IPS-NIHi7 (cell line): ENCODE results near the gene XYLT1.

ENCODE experiments used
- DNase-seq: peaks from one replicate; pipeline ENCODE4 v3.0.0; 2012; ENCODE audit warnings: mixed read lengths; ENCODE audit errors: extremely low spot score

XYLT1 gene

DNA sequence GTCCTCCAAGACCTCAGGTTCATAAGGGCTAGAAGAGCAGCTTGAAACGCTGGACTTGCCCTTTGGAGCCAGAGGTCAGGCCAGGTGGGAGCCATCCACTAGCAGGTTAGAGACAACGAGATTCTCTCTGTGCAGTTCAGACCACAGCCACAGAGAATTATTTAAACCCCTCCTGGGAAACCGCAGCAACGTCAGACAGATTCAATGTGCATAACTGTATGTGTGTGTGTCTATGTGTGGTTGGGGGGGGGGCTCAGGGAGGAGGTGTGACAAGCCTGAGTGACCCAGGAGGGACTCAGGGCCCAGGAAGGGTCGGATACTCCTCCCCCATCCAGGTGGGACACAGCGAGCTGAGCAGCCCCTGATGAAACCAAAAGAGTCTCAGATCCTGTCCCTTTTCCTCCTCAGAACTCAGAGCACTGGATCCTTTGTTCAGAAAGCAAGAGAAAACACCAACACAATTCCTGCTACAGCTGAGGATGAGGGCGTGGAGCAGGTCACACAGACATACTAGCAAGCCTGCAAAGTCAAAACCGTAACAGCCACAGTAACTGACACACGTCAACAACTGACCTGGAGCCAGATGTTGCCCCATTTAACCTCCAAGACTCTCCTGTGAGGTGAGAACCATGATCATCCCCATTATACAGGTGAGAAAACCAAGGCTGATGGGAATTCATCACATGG is 66.8 kb downstream of the XYLT1 start:
- no peak for DNase-seq

DNA sequence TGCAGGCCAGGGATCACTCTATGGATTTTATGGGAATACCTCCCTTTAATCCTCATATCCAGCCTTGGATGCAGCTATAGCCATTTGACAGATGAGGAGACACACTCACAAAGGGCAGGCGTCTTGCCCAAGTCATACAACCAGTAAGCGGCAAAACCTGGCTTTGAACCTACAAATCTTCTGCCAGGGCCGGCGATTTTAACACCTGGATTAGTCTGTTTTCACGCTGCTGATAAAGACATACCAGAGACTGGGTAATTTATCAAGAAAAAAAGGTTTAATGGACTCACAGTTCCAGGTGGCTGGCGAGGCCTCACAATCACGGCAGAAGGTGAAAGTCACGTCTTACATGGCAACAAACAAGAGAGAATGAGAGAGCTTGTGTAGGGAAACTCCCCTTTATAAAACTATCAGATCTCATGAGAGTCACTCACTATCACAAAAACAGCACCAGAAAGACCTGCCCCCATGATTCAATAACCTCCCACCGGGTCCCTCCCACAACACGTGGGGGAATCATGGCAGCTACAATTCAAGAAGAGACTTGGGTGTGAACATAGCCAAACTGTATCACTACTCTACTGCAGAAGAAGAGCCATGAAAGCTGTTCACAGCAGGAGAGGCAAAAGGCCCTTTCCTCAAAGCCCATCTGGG is 67.5 kb downstream of the XYLT1 start:
- DNase-seq = no peak

DNA sequence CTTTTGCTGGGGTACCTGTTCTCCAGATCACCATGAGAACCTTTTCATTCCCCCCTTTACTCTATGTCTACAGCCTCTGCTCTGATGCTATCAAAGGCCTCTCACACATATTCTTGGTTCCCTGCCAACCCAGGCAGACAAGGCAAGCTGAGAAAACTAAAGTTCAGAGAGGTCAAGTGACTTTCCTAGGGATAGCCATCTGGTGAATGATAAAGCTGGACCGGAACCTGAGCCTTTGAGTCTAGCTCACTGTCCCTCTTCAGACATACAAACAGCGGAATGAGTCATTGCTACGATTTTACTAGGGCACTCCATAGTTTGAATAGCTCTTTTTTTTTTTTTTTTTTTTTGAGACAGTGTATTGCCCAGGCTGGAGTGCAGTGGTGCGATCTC is 73.3 kb downstream of the XYLT1 start:
- DNase-seq = no peak

DNA sequence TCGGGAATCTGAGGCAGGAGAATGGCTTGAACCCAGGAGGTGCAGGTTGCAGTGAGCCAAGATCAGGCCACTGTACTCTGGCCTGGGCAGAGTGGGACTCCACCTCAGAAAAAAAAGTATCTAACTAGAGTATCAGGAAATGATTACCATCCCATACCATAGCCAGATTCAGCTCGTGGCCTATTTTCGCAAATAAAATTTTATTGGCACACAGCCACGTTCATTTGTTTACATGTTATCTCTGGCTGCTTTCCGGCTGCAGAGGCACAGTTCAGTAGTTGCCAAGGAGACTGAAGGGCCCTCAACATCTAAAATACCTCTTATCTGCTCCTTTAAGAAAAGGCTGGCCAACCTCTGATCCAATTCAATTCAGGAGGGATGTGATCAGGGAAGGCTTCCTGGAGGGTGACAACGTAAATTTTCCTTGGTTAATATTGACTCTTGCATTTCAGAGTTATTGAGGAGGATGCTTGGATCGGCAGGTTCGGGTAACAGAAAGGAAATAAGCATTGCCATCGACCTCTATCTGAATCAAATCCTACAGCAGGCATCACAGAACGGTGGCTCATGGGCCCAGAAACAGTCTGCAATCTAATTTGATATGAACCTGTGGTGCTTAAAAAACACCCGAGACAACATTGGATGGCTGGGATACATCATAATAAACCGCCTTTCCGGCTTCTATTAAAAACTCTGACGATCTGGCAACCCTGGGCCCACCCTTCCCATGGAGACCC is 73.8 kb downstream of the XYLT1 start:
- DNase-seq = no peak

DNA sequence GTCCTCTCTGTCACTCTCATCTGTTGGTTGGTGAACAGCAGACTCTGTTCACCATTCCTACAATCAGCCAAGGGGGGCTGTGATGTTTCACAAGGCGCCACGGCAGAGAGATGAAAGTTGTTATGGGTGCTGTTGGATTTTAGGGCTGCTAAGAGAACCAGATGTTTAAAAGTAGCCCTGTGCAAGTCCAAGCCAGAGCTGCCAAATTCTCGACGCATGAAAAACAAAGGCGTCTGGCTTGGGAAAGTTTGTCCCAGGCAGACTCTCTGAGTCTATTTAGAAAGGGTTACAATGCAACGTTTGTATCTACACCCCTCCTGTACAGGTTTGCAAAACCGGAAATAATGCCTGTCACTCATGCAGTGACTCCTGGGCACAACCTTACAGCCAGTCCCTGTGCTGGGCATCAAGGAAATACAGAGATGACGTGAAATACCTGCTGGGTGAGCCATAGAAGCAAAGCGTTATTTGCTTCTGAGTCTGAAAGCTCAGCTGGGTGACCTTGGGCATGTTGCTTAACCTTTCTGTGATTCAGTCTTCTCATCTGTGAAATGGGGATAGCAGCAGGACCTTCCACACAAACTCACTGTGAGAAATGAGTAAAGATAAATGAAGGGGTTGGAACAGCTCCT is 74.8 kb downstream of the XYLT1 start:
- no peak for DNase-seq

DNA sequence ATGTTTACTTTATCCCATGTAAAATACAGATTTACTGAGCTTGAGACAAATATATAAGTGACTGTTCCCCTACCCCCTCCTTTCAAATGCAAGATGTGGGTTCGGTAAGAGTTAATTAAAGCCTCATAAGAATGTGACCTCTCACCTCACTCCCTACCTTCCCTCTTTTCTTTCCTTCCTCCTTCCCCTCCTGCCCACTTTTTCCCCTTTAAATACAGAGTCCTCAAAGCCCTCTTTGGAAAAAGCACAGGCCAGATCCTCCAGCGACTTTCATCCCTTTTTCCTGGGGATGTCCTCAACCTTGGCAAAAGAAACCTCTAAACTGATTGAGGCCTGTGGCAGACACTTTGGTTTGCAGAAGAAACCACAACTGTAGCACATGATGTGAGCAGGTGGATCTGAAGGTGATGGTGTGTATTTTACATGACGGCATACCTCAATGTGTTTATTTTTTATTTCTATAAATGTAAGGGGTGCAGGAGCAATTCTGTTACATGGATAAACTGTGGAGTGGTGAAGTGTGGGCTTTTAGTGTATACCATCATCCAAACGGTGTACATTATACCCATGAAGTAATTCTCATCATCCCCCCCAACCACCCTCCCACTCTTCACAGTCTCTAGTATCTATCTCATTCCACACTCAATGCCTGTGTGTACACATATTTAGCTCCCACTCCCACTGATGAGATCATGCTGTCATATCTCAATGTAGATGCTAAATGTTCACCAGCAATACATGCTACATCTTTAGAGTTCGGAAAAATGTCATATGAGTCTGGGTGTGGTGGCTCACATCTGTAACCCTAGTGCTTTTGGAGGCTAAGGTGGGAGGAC is 77.7 kb downstream of the XYLT1 start:
- DNase-seq = no peak

DNA sequence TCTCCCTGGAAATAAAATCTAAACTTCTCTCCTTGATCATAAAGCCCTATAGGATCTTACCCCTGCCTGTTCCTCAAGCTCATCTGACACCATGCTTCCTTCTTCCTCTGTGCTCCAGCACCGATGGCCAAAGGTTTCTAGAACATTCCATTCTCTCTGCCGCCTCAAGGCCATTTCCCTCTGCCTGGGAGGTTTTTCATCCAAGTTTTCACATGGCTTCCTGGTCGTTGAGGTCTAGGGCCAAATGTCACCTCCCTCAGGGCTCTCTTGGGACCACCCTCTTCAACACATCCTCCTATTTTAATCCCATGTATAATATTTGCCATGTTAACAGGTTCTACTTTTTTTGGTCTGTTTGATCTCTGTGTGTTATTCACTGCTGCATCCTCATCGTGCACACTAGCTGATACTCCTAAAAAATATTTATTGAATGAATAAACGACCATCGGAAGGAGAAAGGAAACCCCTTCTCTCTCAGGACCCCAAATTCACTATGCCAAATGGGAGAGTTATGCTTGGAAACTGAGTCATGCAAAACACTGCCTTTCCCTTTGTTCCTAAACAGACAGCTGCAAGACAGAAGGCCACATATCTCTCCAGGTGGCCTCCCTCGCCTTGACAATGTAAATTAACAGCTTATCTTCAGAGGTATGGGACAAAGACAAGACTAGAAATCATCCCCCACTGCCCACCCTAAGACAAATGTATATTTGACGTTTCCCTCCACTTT is 78.5 kb downstream of the XYLT1 start:
- no peak for DNase-seq

DNA sequence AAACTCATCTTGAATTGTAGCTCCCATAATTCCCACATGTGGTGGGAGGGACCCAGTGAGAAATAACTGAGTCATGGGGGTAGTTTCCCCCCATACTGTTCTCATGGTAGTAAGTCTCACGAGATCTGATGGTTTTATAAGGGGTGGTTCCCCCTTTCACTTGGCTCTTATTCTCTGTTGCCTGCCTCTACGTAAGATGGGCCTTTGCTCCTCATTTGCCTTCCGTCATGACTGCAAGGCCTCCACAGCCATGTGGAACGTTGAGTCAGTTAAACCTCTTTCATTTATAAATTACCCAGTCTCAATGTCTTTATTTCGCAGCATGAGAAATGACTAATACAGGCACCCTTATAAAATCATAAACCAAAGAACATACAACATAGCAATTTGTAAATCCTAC is 79.0 kb downstream of the XYLT1 start:
- no peak for DNase-seq

DNA sequence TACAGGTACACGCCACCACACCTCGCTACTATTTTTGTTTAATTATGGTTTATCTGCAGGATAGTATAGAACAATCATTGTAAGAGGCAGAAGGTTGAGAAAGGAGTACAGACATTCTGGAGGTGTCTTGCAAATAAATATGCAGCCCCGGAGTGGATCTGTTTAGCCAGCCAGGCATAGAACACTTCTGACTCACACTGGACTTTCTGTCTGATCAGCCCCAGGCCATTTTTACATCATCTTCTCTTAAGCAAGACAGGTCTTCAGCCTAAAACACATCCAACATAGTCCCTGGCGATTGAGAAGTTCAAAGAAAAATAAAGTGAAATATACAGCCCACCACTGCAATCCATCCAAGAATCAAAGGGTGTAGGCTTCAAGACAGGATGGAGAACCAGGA is 81.4 kb downstream of the XYLT1 start:
- DNase-seq = no peak

DNA sequence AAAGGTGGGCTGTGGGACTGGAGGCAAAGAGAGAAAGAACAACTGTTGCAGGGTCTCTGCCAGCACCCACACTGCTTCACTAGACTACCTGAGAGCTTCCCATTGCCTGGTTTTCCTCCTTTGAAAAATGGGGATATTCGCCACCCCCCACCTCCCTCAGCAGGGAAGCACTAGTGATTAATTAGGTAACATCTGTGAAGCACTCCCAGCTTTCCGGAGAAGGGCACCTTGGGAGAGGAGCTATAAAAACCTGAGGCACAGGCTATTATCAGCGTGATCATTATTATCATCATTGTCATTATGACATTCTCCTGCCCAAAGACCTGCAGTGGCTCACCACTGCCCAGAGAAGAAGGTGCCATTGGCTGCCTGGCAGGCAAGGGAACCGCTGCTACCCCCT is 83.5 kb downstream of the XYLT1 start:
- DNase-seq = no peak

DNA sequence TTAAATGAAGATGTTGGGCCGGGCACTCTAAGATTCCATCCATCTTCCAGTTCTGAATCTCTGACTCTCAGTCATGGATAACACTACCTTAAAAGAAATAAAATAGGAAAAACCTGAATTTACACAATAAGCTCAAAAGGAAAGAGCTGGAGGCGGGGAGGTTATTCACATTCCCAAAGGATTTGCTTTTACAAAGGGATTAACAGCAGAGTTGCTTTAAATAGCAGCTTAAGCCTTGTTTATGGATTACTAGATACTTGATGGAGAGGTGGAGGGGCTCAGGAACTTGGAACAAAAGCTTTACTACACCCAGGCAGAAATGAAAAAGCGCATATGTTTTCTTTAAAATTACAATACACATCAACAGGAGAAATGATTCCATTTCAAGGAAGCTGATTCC is 84.5 kb downstream of the XYLT1 start:
- DNase-seq = no peak

DNA sequence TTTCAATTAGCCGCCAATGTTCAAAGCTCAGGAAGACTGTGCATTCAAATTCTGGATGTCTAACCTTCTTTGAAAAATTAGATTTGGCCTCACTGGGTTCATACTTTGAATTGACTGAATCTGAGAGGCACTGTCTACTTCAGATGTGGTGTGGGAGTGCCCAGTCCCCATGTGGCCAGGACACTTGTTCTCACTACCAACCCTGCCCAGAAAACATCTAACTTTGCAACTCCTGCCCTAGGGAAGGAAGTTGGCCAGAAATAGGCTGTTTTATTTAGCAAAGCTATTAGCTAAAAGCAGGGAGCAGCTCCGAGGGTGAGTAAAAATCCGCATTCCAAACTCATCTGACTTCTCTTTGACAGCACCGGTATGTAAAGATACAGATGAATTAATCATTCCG is 86.3 kb downstream of the XYLT1 start:
- no peak for DNase-seq

DNA sequence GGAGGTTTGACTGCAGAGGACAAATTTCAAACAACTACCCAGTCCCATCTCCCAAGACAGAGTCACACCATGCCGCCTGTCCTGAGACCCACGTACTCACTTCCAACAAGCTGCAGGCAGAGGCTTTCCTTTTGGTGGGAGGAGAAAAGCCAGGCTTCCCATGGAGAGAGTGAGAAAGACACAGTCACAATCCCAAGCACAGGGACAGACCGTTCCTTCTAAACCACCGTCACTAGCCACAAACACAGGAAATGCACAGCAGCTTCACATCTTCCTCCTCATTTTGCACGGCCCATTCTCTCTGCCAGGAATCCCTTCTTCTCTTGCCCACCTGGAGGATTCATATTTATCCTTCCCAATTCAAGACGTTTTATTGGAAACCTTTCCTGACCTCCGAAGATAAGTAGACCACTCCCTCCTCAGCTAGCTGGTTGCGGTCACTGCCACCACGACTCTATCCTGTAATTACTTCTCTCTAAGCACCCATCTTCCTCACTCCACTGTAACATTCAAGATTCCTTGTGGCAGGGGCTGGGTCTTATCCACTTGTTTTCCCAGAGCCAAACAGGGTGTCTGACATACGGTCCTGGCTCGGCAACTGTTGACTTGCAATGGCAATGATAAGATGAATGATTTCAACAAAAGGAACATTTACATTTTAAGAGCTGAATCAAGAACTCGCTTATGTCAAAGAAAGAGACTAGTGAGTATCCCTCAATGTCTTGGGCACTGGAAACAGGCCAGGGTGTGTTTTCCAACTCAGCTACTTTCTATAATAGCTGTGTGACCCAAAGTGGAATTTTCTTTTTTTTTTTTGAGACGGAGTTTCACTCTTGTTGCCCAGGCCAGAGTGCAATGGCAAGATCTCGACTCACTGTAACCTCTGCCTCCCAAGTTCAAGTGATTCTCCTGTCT is 87.6 kb downstream of the XYLT1 start:
- DNase-seq = no peak

DNA sequence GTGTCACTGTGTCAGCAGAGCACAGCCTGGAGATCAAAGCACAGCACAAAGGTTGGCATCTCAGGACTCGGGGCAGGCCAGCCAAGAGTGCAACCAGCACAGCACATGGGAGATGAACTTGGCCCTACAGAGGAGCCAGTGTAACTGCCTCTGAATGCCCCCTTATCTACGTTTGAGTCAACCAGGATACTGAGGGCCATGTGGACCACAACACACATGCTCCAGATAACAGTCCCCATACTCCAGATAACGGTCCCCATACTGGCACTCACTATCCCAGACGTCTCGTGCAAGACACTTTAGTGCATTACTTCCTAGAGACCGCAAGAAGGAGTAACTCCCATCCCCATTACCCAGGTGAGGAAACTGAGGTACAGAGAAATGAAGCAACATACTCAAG is 88.2 kb downstream of the XYLT1 start:
- no peak for DNase-seq

DNA sequence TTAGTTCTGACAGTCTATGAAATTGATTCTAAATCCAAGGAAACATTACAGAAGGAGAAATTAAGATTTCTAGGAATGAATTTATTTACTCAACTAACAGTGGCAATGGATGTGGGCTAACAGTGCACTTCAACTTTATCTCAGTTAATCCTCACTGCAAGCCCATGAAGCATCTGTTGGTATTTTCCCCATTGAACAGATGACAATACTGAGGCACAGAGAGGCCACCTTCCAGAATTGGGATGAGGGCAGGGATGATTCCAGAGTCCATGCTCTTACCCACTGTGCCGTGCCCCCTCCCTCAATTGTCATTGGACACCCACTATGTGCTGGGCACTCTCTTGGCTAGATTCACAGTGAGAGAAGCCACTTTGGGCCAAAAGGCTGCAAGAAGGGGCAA is 89.0 kb downstream of the XYLT1 start:
- no peak for DNase-seq

DNA sequence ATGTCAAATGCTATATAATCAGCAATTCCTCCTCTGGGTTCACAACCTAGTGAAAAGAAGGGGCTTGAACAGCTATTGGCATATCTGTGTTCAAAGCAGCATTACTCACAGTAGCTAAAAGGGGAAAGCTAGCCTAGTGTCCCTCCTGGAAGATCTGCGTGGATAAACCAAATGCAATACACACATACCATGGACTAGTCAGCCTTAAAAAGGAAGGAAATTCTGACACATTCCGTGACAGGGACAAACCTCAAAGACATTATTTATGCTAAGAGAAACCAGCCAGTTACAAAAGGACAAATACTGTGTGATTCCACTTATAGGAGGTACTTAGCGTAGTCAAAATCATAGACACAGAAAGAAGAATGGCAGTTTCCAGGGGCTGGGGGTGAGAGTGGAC is 90.1 kb downstream of the XYLT1 start:
- no peak for DNase-seq

DNA sequence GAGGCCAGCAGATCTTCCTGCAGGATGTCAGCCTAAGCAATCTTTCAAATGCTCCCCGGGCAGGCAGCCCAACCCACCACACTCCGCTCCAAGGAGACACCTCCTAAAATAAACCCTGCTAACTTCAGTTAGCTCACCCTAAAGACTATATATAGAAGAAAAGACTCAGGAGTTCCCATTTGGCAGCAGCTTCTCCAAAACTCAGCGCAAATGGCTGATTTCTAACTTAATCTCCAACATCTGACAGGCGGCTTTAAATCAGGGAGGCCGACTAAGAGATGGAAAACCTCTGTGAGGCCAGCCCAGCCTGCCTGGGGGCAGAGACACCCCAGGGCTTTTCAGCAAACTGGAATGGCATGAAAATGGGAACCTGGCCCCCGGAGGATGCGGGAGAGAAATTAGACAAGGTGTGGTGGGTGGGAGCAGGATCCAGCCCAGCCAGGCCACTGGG is 91.6 kb downstream of the XYLT1 start:
- no peak for DNase-seq

DNA sequence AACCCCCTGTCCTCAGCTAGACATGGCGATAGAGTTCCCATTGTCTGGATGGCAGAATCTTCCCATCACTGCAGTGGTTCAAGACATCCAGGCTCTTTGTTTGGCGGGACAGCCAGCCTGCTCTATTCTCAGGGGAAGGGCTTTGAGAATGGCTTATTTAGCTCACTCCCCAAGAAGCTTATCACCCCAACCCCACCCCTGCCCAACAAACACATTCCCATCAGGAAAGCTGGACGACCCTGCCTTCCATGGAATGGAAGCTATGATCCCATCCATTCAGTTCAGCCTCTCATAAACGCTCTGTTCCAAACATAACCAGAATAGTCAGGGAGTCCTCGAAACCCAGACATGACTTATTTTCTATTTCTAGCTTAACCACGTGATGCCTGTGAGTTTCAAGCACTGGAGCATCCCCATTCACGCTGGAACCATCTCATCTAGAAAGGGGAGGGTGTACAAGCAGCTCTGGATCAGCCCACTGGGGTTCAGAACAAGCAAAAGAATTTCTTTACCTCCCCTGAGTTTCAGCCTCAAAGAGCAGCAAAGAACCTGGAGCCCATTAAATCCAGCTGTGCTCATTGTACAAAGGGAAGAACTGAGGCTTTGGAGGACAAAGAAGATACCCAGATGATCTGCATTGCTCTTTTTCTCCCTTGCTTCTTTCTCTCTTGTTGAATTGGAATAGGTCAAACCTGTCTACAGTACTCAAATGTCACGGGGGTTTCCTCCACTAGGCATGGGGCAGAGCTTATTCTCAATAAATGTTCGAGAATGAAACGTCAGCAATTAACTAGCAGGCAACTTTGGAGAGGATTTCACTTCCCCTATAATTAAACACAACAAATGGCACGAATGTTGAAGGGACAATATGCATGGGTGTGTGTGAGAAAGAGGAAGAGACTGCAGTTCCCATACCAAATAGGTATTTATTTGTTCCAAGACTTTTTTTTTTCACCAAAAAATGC is 93.1 kb downstream of the XYLT1 start:
- DNase-seq = no peak
